22Rv1 (cell line): ENCODE measurements around the gene RELL1.

Source experiments
- ZFX ChIP-seq: fragments of 450-650 bp; IDR thresholded peaks from 2 replicates; pipeline ENCODE4 v1.6.1; 2017; ENCODE audit warnings: antibody characterized with exemption, borderline replicate concordance
- TF ChIP-seq, protein P1 (sequence below): fragments of 450-650 bp; IDR thresholded peaks from 2 replicates; pipeline ENCODE4 v1.5.1; 2017; ENCODE audit warnings: mild to moderate bottlenecking

DNA sequence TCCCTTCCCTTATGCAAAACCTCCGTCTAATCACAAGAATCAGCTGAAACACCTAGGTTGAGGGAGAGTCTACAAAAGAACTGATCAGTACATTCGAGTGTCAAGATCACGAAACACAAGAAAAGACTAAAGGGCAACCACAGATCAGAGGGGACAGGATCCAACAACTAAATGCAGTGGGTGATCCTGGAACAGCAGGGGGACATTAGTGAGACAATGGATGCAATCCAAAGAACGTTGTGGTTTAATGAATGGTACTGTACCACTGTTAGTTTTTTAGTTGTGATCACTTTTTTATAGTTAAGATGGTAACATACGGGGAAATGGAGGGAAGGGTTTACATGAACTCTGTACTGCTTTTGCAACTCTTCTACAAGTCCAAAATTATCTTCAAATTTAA lies 79.2 kb downstream of the RELL1 start:
- TF ChIP-seq, protein P1, sequence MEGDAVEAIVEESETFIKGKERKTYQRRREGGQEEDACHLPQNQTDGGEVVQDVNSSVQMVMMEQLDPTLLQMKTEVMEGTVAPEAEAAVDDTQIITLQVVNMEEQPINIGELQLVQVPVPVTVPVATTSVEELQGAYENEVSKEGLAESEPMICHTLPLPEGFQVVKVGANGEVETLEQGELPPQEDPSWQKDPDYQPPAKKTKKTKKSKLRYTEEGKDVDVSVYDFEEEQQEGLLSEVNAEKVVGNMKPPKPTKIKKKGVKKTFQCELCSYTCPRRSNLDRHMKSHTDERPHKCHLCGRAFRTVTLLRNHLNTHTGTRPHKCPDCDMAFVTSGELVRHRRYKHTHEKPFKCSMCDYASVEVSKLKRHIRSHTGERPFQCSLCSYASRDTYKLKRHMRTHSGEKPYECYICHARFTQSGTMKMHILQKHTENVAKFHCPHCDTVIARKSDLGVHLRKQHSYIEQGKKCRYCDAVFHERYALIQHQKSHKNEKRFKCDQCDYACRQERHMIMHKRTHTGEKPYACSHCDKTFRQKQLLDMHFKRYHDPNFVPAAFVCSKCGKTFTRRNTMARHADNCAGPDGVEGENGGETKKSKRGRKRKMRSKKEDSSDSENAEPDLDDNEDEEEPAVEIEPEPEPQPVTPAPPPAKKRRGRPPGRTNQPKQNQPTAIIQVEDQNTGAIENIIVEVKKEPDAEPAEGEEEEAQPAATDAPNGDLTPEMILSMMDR: no peak
- no peak for TF ChIP-seq ZFX
